Neural cell (in vitro differentiated cells): ENCODE results near the gene SEPTIN2. TPM values are rescaled to one million over a fixed set of nuclear protein-coding genes. Genes with fewer than 3 reads are reported as not detected.

ENCODE experiments used
- H2AFZ ChIP-seq: fragments of 200-600, 300-800 bp; sonication (generic), shearing (Covaris generic); 2 replicates; pipeline ENCODE4 v1.6.0; 2014; ENCODE audit warnings: low read depth, mild to moderate bottlenecking, antibody characterized with exemption, low read length, moderate library complexity
- H3F3A ChIP-seq: fragments of 200-600 bp; shearing (Covaris generic); 2 replicates; pipeline ENCODE4 v1.6.1; 2016; ENCODE audit warnings: mild to moderate bottlenecking, moderate library complexity, mixed read lengths, antibody characterized with exemption, low read length; ENCODE audit not compliant: insufficient read depth, poor library complexity, severe bottlenecking
- H3K27ac ChIP-seq: fragments of 200-600, 300-800 bp; sonication (generic), shearing (Covaris generic); 2 replicates; pipeline ENCODE4 v1.5.1; 2014; ENCODE audit warnings: mild to moderate bottlenecking, low read length, moderate library complexity
- H3K27me3 ChIP-seq: fragments of 300-800, 200-600 bp; sonication (generic), shearing (Covaris generic); 2 replicates; pipeline ENCODE4 v1.6.0; 2014; ENCODE audit warnings: mild to moderate bottlenecking, low read depth, low read length, moderate library complexity; ENCODE audit not compliant: insufficient read depth
- H3K36me3 ChIP-seq: fragments of 300-800, 200-600 bp; sonication (generic), shearing (Covaris generic); 2 replicates; pipeline ENCODE4 v1.5.1; 2014; ENCODE audit warnings: mild to moderate bottlenecking, antibody characterized with exemption, low read length, moderate library complexity; ENCODE audit not compliant: insufficient read depth
- H3K4me2 ChIP-seq: fragments of 300-800, 200-600 bp; sonication (generic), shearing (Covaris generic); 2 replicates; pipeline ENCODE4 v1.6.0; 2014; ENCODE audit warnings: mild to moderate bottlenecking, low read length
- H3K4me3 ChIP-seq: fragments of 300-800, 200-600 bp; sonication (generic), shearing (Covaris generic); 2 replicates; pipeline ENCODE4 v1.5.1; 2014; ENCODE audit warnings: mild to moderate bottlenecking, low read length, moderate library complexity
- H3K79me2 ChIP-seq: fragments of 200-600 bp; shearing (Covaris generic); replicated peaks from 2 replicates; pipeline ENCODE4 v1.6.0; 2014; ENCODE audit warnings: mild to moderate bottlenecking, low read length, moderate library complexity; ENCODE audit not compliant: insufficient read depth
- H3K9ac ChIP-seq: fragments of 300-800, 200-600 bp; sonication (generic), shearing (Covaris generic); 2 replicates; pipeline ENCODE4 v1.6.1; 2016; ENCODE audit warnings: mild to moderate bottlenecking, low read length, mixed read lengths
- H3K9me2 ChIP-seq: fragments of 200-600 bp; shearing (Covaris generic); 2 replicates; pipeline ENCODE4 v1.6.1; 2016; ENCODE audit warnings: mild to moderate bottlenecking, low read length, mixed read lengths; ENCODE audit not compliant: insufficient read depth
- H3K9me3 ChIP-seq: fragments of 200-600, 300-800 bp; sonication (generic), shearing (Covaris generic); 2 replicates; pipeline ENCODE4 v1.6.1; 2016; ENCODE audit warnings: mild to moderate bottlenecking, mixed run types, low read length, moderate library complexity, mixed read lengths
- H4K20me1 ChIP-seq: fragments of 200-600 bp; shearing (Covaris generic); 2 replicates; pipeline ENCODE4 v1.6.1; 2016; ENCODE audit warnings: mild to moderate bottlenecking, mixed run types; ENCODE audit not compliant: insufficient read depth
- EP300 ChIP-seq: fragments of 450-650 bp; conservative IDR thresholded peaks from 2 replicates; pipeline ENCODE4 v1.6.1; 2014; ENCODE audit warnings: antibody characterized with exemption, mild to moderate bottlenecking, moderate library complexity; ENCODE audit not compliant: poor library complexity, severe bottlenecking
- EZH2 ChIP-seq: fragments of 200-600, 300-800 bp; shearing (Covaris generic), sonication (generic); IDR thresholded peaks from 2 replicates; pipeline ENCODE4 v1.6.1; 2014; ENCODE audit warnings: antibody characterized with exemption, low read length, borderline replicate concordance, mild to moderate bottlenecking; ENCODE audit not compliant: insufficient read depth, poor library complexity, severe bottlenecking
- MXI1 ChIP-seq: fragments of 450-650 bp; conservative IDR thresholded peaks from 2 replicates; pipeline ENCODE4 v1.6.1; 2014; ENCODE audit warnings: antibody characterized with exemption, mild to moderate bottlenecking; ENCODE audit not compliant: poor library complexity, severe bottlenecking
- POLR2AphosphoS5 ChIP-seq: IDR thresholded peaks from 2 replicates; pipeline ENCODE4 v1.6.1; 2012
- RAD21 ChIP-seq: fragments of 450-650 bp; conservative IDR thresholded peaks from 2 replicates; pipeline ENCODE4 v1.6.1; 2014; ENCODE audit warnings: antibody characterized with exemption, mild to moderate bottlenecking, moderate library complexity
- REST ChIP-seq: IDR thresholded peaks from 2 replicates; pipeline ENCODE4 v1.6.1; 2012; ENCODE audit warnings: borderline replicate concordance
- SMC3 ChIP-seq: fragments of 450-650 bp; conservative IDR thresholded peaks from 2 replicates; pipeline ENCODE4 v1.6.1; 2014; ENCODE audit warnings: antibody characterized with exemption, mild to moderate bottlenecking, moderate library complexity; ENCODE audit not compliant: poor library complexity
- TAF1 ChIP-seq: IDR thresholded peaks from 2 replicates; pipeline ENCODE4 v1.6.1; 2012; ENCODE audit warnings: low read depth
- polyA plus RNA-seq: library from polyadenylated mRNA; depleted of rRNA; stranded (reverse); fragments of >200 nt; gene quantifications from 2 replicates; pipeline ENCODE4 v1.2.3, GENCODE V29; 2014
- TF ChIP-seq, protein P1 (sequence below): fragments of 450-650 bp; IDR thresholded peaks from 2 replicates; pipeline ENCODE4 v1.5.1; 2014; ENCODE audit warnings: antibody characterized with exemption, mild to moderate bottlenecking, moderate library complexity; ENCODE audit not compliant: poor library complexity, severe bottlenecking

The SEPTIN2 gene
- polyA plus RNA-seq, 1 donor from 2014 or later = 467 TPM

DNA sequence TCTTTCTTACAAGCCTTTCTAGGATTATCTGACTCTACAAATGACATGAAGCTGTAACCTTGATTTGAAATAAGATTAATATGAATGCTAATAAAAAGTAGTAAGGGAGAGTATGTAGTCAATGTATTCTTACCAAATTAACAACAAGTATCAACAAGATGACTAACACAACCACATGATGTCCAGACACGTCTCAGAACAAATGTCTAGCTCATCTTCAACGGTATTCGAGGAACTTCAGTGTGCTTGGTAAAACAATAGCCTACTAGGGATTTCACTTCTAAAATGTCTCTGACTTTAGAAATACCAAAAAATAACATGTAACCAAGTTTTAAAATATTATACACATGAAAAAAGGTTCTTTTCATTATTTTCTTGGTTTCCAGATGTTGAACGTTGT, 3.6 kb upstream of the SEPTIN2 start:
- Histone ChIP-seq H3K27me3 (no peaks in the 10 kb centered on the region), H3K4me3 (no peak overlapping the region), H3K9me3 (no peaks in the 10 kb centered on the region), H3K9me2 (no peaks in the 10 kb centered on the region), H3K79me2 (peaks cover 41% of the 10 kb centered on the region), H3K36me3 (no peaks in the 10 kb centered on the region), H3K27ac (no peak overlapping the region), H2AFZ (no peak overlapping the region), H3K9ac (no peak overlapping the region), H3F3A (no peaks in the 10 kb centered on the region), H3K4me2 (no peak overlapping the region), H4K20me1 (no peaks in the 10 kb centered on the region)
- TF ChIP-seq REST = no peak
- no peak for TF ChIP-seq RAD21
- no peak for TF ChIP-seq TAF1
- no peak for TF ChIP-seq MXI1
- no peak for TF ChIP-seq POLR2AphosphoS5
- no peak for TF ChIP-seq EP300
- TF ChIP-seq EZH2 = no peak
- no peak for TF ChIP-seq SMC3
- TF ChIP-seq, protein P1, sequence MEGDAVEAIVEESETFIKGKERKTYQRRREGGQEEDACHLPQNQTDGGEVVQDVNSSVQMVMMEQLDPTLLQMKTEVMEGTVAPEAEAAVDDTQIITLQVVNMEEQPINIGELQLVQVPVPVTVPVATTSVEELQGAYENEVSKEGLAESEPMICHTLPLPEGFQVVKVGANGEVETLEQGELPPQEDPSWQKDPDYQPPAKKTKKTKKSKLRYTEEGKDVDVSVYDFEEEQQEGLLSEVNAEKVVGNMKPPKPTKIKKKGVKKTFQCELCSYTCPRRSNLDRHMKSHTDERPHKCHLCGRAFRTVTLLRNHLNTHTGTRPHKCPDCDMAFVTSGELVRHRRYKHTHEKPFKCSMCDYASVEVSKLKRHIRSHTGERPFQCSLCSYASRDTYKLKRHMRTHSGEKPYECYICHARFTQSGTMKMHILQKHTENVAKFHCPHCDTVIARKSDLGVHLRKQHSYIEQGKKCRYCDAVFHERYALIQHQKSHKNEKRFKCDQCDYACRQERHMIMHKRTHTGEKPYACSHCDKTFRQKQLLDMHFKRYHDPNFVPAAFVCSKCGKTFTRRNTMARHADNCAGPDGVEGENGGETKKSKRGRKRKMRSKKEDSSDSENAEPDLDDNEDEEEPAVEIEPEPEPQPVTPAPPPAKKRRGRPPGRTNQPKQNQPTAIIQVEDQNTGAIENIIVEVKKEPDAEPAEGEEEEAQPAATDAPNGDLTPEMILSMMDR = no peak

DNA sequence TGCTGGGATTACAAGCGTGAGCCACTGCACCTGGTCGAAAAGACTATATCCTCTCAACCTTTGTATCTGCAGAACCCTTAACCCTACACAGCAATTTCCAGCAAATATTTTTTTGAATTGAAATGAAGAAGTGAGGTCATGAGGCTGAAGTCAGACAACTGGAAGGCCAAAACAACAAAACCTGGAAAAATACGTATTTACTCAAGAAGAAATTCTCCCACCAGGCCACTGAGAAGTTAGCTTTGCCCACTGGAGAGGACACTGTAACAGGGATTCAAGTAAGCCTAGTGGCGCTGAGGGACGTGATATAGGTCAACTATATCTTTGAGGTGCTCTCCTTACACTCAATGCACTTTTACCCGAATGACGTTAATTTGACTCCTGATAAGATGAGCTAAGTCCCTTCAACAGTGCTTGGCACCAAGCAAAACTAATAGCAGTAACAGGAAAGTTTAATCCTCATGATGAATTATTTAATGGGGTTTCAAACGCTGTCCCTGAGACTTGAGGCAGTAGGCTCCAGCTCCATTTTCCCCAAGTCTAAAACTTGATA, 2.1 kb upstream of the SEPTIN2 start:
- no peaks in the 10 kb centered on the region for H3F3A ChIP-seq
- H3K9ac ChIP-seq = no peak overlapping the region
- no peaks in the 10 kb centered on the region for H4K20me1 ChIP-seq
- H3K4me3 ChIP-seq = peak overlapping the region; percentile 94
- H3K27me3 ChIP-seq = no peaks in the 10 kb centered on the region
- H3K79me2 ChIP-seq = peaks cover 53% of the 10 kb centered on the region
- TF ChIP-seq REST = no peak
- peak overlapping the region; percentile 90 for H3K4me2 ChIP-seq
- H3K9me3 ChIP-seq = no peaks in the 10 kb centered on the region
- H3K36me3 ChIP-seq = no peaks in the 10 kb centered on the region
- H2AFZ ChIP-seq = no peak overlapping the region
- no peak overlapping the region for H3K27ac ChIP-seq
- H3K9me2 ChIP-seq = no peaks in the 10 kb centered on the region
